Trophoblast cell (in vitro differentiated cells and primary cell): ENCODE measurements around the gene RIMBP2.

ENCODE experiments used
- DNase-seq, 2 donors: peaks; one replicate each; pipeline ENCODE4 v3.0.0-alpha.2; 2016
- H2AFZ ChIP-seq: 2 replicates; pipeline ENCODE4 v1.6.1; 2013; ENCODE audit warnings: low read length, moderate library complexity, mild to moderate bottlenecking; ENCODE audit not compliant: insufficient read depth, poor library complexity
- H2AK5ac ChIP-seq: 2 replicates; pipeline ENCODE4 v1.6.1; 2013; ENCODE audit warnings: mild to moderate bottlenecking, low read length
- H2BK120ac ChIP-seq: 2 replicates; pipeline ENCODE4 v1.6.1; 2013; ENCODE audit warnings: low read length, mild to moderate bottlenecking, moderate library complexity; ENCODE audit not compliant: insufficient read depth, poor library complexity
- H2BK12ac ChIP-seq: 2 replicates; pipeline ENCODE4 v1.6.1; 2013; ENCODE audit warnings: mild to moderate bottlenecking, low read length, moderate library complexity
- H2BK5ac ChIP-seq: 2 replicates; pipeline ENCODE4 v1.6.1; 2013; ENCODE audit warnings: low read length, low read depth, moderate library complexity, mild to moderate bottlenecking; ENCODE audit not compliant: poor library complexity
- H3K14ac ChIP-seq: 2 replicates; pipeline ENCODE4 v1.6.1; 2013; ENCODE audit warnings: mild to moderate bottlenecking, low read length
- H3K18ac ChIP-seq: 2 replicates; pipeline ENCODE4 v1.6.1; 2013; ENCODE audit warnings: mild to moderate bottlenecking, low read length
- H3K23ac ChIP-seq: 2 replicates; pipeline ENCODE4 v1.6.1; 2013; ENCODE audit warnings: low read length
- H3K27ac ChIP-seq: 2 replicates; pipeline ENCODE4 v1.5.1; 2013; ENCODE audit warnings: low read depth, mild to moderate bottlenecking, inconsistent platforms, low read length, moderate library complexity
- H3K27me3 ChIP-seq: 2 replicates; pipeline ENCODE4 v1.6.1; 2013; ENCODE audit warnings: inconsistent platforms, mild to moderate bottlenecking, low read length, moderate library complexity; ENCODE audit not compliant: insufficient read depth
- H3K36me3 ChIP-seq, 2 experiments: 1 replicate in 1 of 2; 2 replicates in 1 of 2; pipeline ENCODE4 v1.6.1; 2013; ENCODE audit warnings: low read length in 2 of 2, mild to moderate bottlenecking in 2 of 2, moderate library complexity in 1 of 2; ENCODE audit not compliant: insufficient read depth in 2 of 2, control insufficient read depth in 1 of 2
- H3K4ac ChIP-seq: 2 replicates; pipeline ENCODE4 v1.6.1; 2013; ENCODE audit warnings: low read depth, mild to moderate bottlenecking, low read length, moderate library complexity
- H3K4me1 ChIP-seq, 2 experiments: 1 replicate in 1 of 2; 2 replicates in 1 of 2; pipeline ENCODE4 v1.6.1; 2013; ENCODE audit warnings: low read length in 2 of 2, mild to moderate bottlenecking in 2 of 2, moderate library complexity in 1 of 2; ENCODE audit not compliant: insufficient read depth in 2 of 2, control insufficient read depth in 1 of 2
- H3K4me2 ChIP-seq: 2 replicates; pipeline ENCODE4 v1.6.1; 2013; ENCODE audit warnings: inconsistent platforms, mild to moderate bottlenecking, low read length, moderate library complexity
- H3K4me3 ChIP-seq: 2 replicates; pipeline ENCODE4 v1.5.1; 2013; ENCODE audit warnings: mild to moderate bottlenecking, low read depth, low read length, inconsistent platforms
- H3K79me1 ChIP-seq: one replicate; pipeline ENCODE4 v1.6.1; 2013; ENCODE audit warnings: low read length
- H3K79me2 ChIP-seq: 2 replicates; pipeline ENCODE4 v1.6.1; 2013; ENCODE audit warnings: low read length, mild to moderate bottlenecking; ENCODE audit not compliant: control insufficient read depth, insufficient read depth, poor library complexity
- H3K9ac ChIP-seq: 2 replicates; pipeline ENCODE4 v1.6.1; 2013; ENCODE audit warnings: mild to moderate bottlenecking, low read length
- H3K9me3 ChIP-seq: 2 replicates; pipeline ENCODE4 v1.6.1; 2013; ENCODE audit warnings: low read depth, mild to moderate bottlenecking, control low read depth, inconsistent platforms, low read length; ENCODE audit not compliant: insufficient read depth
- H4K12ac ChIP-seq: 2 replicates; pipeline ENCODE4 v1.6.1; 2013; ENCODE audit warnings: low read depth, mild to moderate bottlenecking, low read length, moderate library complexity
- H4K8ac ChIP-seq: 2 replicates; pipeline ENCODE4 v1.6.1; 2013; ENCODE audit warnings: low read depth, mild to moderate bottlenecking, low read length, moderate library complexity
- H4K91ac ChIP-seq: one replicate; pipeline ENCODE4 v1.6.1; 2013; ENCODE audit warnings: low read depth, mild to moderate bottlenecking, low read length, moderate library complexity
- WGBS: extraction: QIAGEN DNeasy Blood & Tissue Kit; methylation state at CpG from one replicate; pipeline ENCODE4 v1.1.7; 2013; ENCODE audit warnings: missing lambda C conversion rate; ENCODE audit not compliant: insufficient read length, insufficient coverage; ENCODE audit errors: extremely low coverage; 5-methylcytosine and 5-hydroxymethylcytosine counted together

The RIMBP2 gene

DNA sequence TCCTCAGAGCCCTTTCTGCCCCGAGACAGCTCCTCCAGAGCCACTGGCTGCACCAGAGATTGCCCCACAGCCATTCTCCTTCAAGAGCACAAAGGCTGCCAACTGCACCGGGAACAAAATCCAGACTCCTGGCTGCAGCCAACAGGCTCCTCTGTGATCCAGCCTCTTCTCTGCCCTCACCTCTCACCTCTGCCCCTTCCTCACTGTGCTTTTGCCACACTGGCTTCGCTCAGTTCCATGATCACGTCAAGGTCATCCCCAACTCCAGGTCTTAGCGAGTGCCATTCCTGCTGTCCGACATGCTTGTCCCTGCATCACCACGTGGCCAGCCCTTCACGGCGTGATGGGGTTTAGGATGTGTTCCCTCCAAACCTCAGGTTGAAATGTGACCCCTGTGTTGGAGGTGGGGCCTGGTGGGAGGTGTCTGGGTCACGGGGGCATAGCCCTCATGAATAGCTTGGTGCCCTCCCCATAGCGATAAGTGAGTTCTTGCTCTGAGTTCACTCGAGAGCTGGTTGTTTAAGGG, 229.1 kb downstream of the RIMBP2 start:
- Histone ChIP-seq H3K4me1 (no peaks in the 10 kb centered on the region), H3K14ac (no peak overlapping the region), H3K23ac (peak overlapping the region; percentile 93), H3K79me1 (no peaks in the 10 kb centered on the region), H2BK120ac (no peak overlapping the region), H3K4ac (no peak overlapping the region), H2AK5ac (no peak overlapping the region), H3K79me2 (no peaks in the 10 kb centered on the region), H4K91ac (no peak overlapping the region), H4K8ac (no peak overlapping the region), H3K27me3 (no peaks in the 10 kb centered on the region), H3K9ac (no peak overlapping the region), H3K9me3 (peaks cover 4% of the 10 kb centered on the region), H2AFZ (no peak overlapping the region), H3K4me3 (no peak overlapping the region), H3K4me2 (no peak overlapping the region), H3K27ac (no peak overlapping the region), H3K18ac (no peak overlapping the region), H2BK5ac (no peak overlapping the region), H2BK12ac (no peak overlapping the region), H3K36me3 (no peaks in the 10 kb centered on the region), H4K12ac (no peak overlapping the region)
- DNase-seq = no peak
- WGBS = no CpG with 5 or more reads among the region's 12 CpGs

DNA sequence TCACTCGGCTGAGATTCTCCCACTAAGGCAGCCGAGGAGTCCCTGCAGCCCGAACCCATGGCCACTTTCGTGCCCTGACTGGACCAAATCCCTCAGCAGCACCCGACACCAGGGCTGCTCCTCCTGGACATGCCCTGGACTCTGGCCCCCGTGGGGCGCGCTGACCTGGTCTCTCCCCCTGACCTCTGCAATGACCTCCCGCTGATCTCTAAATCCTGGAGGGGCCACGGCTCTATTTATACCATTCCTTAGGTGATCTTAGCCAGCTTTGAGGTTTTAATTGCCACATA, 230.0 kb downstream of the RIMBP2 start:
- no peak overlapping the region for H4K12ac ChIP-seq
- H3K27me3 ChIP-seq = no peaks in the 10 kb centered on the region
- no peak overlapping the region for H2BK5ac ChIP-seq
- no peak overlapping the region for H3K4me2 ChIP-seq
- no peak overlapping the region for H2AK5ac ChIP-seq
- no peak overlapping the region for H3K4me3 ChIP-seq
- H3K4me1 ChIP-seq = no peaks in the 10 kb centered on the region
- no peak overlapping the region for H3K27ac ChIP-seq
- no peak overlapping the region for H4K8ac ChIP-seq
- no peaks in the 10 kb centered on the region for H3K79me2 ChIP-seq
- no peak overlapping the region for H4K91ac ChIP-seq
- DNase-seq = no peak
- H3K18ac ChIP-seq = no peak overlapping the region
- WGBS = no CpG with 5 or more reads among the region's 10 CpGs
- H3K9ac ChIP-seq = no peak overlapping the region
- no peak overlapping the region for H2AFZ ChIP-seq
- no peaks in the 10 kb centered on the region for H3K36me3 ChIP-seq
- no peak overlapping the region for H3K14ac ChIP-seq
- no peaks in the 10 kb centered on the region for H3K79me1 ChIP-seq
- no peak overlapping the region for H3K23ac ChIP-seq
- no peak overlapping the region for H2BK120ac ChIP-seq
- no peak overlapping the region for H2BK12ac ChIP-seq
- no peak overlapping the region for H3K4ac ChIP-seq
- H3K9me3 ChIP-seq = peaks cover 4% of the 10 kb centered on the region

DNA sequence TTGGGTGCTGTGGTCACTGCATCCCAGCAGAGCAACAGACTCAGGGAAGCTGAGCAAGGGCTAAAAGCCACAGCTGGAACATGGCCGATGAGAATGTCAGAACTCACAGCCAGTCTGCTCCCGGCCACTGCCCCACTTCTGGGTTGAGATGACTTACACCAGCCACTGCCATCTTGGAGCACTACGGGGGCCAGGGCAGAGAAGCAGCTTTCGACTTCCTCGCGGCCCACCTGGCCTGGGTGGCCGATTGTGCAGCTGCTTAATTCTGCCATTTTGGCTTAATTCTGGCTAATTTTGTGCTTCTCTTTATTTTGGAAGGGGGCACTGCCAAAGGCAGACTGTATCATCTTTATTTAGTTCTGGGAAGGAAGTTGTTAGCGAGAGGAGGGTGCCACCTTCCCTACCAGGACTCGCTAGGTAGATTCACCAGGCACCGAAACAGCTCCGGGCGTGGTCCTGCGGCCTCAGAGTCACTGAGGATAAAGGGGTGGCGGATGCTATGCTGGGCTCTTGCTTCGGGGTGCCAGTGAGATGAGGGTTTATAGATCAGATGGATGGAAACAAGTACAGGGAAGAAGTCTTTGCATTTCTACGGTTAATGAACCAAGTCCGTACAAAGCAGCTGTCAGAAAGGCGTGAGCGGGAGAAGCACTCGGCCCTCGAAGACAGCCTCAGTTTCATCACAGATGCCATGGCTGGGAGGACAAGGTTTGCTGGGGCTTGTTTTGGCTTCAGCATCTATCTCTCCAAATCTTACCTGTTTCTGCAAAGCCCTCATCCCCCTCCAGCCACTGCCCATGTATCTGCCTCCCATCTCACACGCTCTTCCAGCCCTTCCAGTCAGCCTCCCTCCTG, 230.6 kb downstream of the RIMBP2 start:
- Histone ChIP-seq H2BK120ac (no peak overlapping the region), H2BK5ac (no peak overlapping the region), H3K4me3 (no peak overlapping the region), H3K23ac (no peak overlapping the region), H4K12ac (no peak overlapping the region), H4K91ac (no peak overlapping the region), H3K36me3 (no peaks in the 10 kb centered on the region), H2AFZ (no peak overlapping the region), H3K79me2 (no peaks in the 10 kb centered on the region), H3K79me1 (no peaks in the 10 kb centered on the region), H3K4ac (no peak overlapping the region), H4K8ac (no peak overlapping the region), H3K14ac (no peak overlapping the region), H3K4me1 (no peaks in the 10 kb centered on the region), H3K9me3 (peaks cover 4% of the 10 kb centered on the region), H3K27me3 (no peaks in the 10 kb centered on the region), H3K18ac (no peak overlapping the region), H2AK5ac (no peak overlapping the region), H3K4me2 (no peak overlapping the region), H3K9ac (no peak overlapping the region), H2BK12ac (no peak overlapping the region), H3K27ac (no peak overlapping the region)
- no peak for DNase-seq
- no CpG with 5 or more reads among the region's 22 CpGs for WGBS

DNA sequence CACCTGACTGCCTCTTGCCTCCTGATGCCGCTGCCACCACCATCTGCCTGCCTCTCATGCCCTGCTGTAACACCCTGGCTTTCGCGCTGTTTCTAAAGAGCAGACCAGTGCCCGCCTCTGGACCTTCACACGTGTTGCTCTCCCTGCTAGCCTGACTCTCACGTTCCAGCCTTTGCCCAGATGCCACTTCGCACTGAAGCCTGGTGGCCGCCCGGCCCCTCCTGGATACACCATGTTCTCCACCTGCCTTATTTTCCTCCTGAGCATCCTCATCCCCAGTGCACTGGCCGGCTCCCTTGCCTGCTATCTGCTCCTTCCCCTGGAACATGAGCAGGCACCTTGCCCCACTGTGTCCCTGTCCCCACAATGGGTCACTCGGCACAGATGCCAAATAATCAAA, 231.9 kb downstream of the RIMBP2 start:
- Histone ChIP-seq H4K12ac (no peak overlapping the region), H3K27ac (no peak overlapping the region), H3K18ac (no peak overlapping the region), H2BK120ac (no peak overlapping the region), H2AFZ (no peak overlapping the region), H3K23ac (no peak overlapping the region), H4K91ac (no peak overlapping the region), H3K4me3 (no peak overlapping the region), H2AK5ac (no peak overlapping the region), H3K27me3 (no peaks in the 10 kb centered on the region), H3K4me1 (no peaks in the 10 kb centered on the region), H3K4me2 (no peak overlapping the region), H4K8ac (no peak overlapping the region), H3K79me2 (no peaks in the 10 kb centered on the region), H3K79me1 (no peaks in the 10 kb centered on the region), H2BK5ac (no peak overlapping the region), H3K36me3 (no peaks in the 10 kb centered on the region), H3K4ac (no peak overlapping the region), H2BK12ac (no peak overlapping the region), H3K9ac (no peak overlapping the region), H3K9me3 (peaks cover 2% of the 10 kb centered on the region), H3K14ac (no peak overlapping the region)
- DNase-seq = no peak
- no CpG with 5 or more reads among the region's 11 CpGs for WGBS
